Activated CD8-positive, alpha-beta memory T cell treated with anti-CD3 and anti-CD28 coated beads, Interleukin-2, amount 50 U/mL, for 48 hours (primary cell): ENCODE results near the gene AREG.

Source experiments
- DNase-seq: peaks from one replicate; pipeline ENCODE4 v3.0.0-alpha.2; 2020

AREG gene

DNA sequence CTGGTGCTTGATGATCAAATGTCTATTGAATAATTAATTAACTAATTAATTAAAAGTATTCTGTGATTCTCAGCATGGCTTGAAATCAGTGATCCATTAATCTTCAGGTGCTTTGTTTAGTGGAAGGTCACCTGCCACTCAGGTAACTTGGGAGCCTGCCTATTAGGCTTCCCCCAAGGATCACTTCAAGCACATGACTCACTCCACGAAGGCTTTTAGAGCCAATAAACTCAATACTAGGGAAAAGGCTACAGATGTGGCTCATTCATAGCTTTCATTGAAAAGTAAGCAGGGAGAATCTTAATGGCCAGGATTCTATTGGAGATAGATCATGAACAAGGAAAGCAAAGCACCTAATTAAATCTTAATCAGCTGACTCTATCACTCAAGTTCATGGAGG is 21.3 kb downstream of the AREG start:
- no peak for DNase-seq

DNA sequence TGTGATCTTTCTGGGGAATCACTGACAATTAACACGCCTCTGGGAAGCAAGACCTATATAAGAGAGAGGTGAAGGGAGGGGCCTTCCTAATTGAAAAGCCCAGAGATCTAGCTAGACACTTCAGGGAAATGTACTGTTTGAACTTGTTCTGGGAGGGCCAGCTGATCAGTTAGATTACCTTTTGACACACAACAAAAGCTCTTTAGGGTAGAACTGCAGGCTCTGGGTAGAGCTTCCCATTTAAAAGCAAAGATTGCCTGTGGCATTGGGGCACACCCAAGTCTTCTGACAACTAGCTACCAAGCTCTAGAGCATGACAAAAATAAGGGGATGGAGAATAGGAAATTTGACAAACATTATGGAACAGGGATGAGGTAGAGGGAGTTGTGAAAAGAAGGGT is 26.3 kb downstream of the AREG start:
- no peak for DNase-seq

DNA sequence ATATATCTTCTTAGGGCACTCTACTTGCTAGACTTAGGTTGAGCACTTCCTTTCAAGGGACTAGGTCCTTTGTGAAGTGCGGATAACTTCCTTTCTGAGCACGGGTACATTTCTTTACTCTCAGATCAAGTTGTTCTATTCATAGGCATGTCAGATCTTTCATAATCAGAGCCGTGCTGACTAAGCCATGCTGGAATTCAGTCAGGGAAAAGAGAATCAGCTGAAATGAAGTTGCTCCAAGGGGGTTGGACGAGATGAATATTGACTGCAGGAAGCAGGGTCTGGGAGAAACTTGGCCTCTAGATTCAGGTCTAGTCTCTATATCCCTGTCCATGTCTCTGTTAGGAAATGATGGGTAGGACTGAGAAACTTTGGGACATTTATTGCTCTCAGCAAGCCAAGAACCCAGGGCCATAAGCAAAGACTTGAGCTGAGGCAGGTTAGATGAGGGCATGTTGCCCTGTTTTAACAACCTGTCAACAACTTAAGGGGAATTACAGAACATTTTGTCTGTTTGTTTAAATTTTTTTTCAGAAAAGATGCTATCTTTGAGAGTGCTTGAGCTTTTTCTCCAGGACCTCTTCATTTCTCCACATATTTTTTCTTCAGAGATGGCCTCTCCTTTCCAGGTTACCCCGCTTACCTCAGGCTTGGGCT is 28.3 kb downstream of the AREG start:
- no peak for DNase-seq

DNA sequence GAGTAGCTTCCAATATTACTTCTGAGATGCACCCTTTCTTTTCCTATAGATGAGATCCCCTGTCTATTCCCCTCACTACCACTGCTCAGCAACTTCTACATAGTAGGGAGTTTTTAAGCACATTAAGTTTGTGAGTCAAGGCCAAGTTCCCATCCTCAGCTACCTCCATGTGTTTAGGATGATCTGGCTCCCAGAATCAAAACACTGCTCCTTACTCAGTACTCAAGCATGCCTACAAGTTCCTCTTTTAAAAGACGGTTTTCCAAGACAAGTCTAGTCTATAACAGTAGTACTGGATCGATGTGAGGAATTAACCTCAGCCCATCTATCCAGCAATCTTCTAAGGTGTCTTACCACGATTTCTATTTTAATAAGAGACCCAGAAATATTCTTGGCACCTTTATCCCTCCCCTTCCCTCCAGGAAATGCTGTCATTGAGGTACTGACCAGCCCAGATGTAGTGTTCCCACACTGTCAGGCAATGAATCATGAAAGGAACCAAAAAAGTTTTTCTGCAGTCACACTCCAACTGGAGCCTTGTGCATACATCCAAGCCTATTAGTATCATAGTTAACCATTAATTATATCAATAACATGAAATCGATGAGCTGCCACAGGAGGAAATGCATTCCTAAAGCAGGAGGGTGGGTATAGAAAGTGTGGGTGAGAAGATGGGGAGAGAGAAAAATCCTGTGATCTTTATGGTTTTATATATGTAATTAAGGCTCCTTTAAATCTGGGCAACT is 29.6 kb downstream of the AREG start:
- DNase-seq, result no peak

DNA sequence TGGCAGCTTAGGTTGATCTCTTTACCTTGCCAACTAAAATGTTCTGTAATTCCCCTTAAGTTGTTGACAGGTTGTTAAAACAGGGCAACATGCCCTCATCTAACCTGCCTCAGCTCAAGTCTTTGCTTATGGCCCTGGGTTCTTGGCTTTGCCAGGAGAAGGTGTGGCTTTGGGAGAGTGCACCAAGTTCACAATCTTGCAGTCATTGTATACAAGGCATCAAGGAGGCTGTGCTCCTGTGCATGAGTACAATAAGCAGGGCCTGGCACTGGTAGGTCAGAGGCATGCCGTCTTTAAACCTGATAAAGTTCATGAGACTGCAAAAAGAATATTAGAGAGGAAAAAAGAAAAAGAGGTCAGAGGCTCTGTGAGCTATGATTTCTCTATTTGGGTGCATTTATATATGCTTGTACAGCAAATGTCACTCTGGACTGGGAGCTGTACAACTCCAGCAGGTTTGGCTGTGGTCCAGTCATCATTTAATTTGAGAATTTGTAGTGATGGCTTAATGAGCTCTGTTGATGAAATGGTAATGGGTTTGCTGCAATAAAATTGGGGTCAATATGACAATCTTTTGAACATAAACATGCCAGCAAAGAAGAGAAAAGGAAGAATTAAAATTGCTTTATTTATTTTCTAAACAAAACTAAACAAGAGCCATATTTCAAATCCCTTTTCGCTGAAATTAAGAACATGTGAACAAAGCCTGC is 30.3 kb downstream of the AREG start:
- DNase-seq, result no peak

DNA sequence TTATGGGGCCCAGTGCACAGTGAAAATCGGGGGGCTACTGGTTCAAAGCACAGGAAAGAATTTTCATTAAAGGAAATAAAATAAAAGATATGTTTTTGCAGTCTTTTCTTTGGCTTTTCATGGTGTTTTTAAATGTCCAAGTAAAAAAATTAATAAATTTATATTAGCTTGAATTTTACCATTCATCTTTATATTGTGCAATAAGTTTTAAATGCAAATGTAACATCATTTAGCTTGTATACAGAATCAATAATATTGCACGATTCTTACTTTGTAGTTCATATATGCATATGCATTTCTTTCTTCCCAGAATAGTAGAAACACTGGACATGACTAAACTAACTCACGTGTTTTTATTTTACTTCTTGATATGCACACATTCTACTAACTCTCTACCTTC is 31.0 kb downstream of the AREG start:
- DNase-seq, result no peak

DNA sequence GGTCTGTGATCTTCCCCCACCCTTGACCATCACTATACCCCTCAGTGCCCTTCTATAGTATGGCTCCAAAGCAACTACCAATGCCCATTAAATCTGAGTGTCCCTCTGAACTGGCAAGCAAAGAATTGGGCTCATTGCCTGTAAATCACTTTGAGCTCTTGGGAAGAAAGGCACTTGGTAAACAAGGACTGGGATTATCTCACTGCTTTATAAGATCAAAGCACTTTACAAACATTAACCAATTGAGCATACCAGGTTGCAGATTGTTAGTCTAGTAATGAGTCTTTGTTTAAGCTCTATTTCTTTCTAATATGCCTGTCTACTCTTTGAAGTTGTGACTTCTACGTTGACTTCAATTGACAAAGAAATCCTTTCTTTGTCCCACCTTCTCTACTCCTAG is 34.1 kb downstream of the AREG start:
- no peak for DNase-seq

DNA sequence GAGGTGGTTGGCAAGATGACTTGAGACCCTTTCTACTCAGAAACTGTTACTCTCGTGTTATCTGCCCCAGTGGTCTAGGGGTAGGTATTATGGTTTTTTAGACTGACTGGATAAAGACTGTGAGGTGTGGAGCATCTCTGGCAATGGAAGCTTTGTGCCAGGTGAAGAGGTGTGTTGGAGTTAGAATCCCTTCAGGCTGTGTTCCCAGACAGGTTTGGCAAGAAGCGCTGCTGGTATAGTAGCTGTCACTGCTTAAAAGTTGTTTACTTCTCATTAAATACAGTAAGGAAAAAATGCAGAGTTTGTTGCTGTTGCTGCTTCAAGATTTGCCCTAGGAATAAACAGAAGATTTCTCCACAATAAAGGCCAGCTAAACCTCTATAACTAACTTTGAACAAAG is 35.3 kb downstream of the AREG start:
- no peak for DNase-seq

DNA sequence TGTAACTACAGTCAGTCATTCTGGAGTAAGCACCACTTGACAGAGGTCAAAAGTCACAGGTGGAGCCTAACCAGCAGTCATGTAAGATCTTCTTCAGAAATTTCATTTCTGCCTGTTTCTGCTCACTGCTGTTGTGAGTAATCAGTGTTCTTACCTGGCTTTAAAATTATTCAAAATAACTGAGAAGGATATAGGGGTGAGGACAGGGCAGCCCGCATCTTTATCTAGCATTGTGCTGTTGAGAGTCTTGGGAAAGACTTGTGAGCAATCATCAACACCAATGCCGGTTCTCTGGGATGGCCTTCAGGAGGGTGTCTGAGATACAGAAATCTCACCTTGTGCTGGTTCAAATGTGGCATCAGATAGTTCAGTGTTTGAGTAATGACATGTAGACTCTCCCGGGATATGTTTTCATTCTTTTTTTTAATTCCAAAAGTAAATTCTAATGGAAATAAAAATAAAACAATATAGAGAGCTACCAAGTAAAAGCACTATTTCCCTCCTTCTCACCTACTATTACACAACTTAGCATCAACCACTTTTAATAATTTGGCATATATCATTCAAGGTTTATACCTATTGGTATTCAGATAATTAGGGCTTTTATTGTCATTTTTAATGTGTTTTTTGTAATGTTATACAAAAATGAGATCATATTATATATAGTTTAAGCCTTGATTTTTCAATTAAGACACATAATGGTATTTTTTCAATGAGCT is 37.1 kb downstream of the AREG start:
- DNase-seq, result no peak

DNA sequence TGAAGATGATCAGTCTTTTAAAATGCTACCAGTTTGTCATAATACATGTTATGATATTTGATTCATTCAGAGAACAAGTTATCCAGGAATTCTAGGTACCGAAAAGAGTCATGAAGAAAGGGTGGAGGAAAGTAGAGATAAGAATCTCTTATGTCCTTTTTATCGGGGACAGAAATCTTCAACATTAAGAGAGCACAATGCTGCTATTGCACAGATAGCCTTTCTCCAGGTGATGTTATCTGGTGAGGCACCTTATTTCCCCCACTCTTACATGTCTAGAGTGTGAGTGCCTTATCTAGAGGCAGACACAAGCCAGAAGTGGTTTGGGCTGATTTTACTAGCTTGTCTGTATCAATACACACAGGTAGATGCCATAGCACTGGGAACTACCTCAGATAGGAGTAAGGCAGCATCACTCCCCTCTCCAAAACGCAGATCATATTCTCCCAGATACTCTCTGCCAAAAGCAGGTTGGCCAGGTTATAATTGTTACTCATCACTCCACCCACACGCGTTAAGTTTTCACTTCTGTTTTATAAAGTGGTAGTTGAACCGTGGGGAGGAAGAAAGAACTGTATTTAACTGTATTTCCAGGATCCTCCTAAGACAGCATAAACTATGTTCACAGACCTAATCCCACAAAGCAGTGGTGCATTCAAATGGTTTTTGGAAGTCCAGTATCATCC is 38.4 kb downstream of the AREG start:
- DNase-seq, result no peak

DNA sequence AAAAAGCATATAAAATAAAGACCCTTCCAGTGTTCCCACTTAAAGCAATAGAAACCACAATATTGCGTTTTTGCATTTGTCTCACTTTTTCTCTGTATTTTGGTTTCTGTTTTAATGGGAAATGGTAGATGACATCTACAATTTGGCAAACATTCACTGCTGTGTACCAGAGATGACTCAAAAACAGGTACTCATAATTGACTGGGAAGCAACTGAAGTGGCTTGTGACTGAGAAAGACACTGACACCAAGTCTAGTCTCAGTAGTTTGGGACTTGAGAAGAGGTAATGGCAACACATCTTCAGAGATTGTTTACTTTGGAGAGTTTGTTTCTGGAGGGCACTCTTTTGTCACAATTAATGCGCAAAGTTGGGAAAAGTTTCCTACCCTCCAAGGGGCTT is 42.0 kb downstream of the AREG start:
- no peak for DNase-seq

DNA sequence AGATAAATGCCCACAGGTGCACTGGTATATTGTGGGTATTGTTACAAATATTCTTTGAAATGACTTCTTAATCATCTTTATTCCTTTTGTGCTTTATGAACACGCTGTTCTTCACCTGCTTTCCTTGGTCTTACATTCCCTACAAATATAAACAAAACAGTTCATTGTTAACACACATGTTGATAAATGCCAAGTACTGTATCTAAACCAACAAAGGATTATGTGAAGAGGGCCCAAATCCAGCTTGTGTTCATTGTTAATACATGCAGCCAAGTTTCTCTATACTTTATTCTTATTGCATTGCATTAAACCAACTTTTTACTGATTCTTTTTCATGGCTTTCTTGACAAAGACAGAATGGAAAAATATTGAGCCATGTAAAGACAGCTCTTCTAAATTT is 42.8 kb downstream of the AREG start:
- no peak for DNase-seq

DNA sequence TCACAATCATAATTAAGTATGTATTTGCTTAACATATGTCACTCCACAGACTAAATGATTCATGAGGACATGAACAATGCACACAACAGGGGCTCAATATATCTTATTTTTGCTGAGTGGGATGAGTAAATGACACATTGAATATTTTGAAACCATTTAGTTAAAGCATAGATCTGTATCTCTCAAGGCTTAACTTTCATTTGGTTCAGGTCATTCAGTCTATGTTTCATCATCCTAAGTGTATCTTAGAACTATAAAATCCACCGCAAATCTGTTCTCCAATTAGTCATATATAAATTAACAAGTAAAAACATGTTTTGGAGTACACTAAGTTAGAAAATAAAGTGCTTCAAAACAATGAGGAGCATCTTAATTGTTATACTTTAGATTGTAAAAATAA is 45.8 kb downstream of the AREG start:
- no peak for DNase-seq

DNA sequence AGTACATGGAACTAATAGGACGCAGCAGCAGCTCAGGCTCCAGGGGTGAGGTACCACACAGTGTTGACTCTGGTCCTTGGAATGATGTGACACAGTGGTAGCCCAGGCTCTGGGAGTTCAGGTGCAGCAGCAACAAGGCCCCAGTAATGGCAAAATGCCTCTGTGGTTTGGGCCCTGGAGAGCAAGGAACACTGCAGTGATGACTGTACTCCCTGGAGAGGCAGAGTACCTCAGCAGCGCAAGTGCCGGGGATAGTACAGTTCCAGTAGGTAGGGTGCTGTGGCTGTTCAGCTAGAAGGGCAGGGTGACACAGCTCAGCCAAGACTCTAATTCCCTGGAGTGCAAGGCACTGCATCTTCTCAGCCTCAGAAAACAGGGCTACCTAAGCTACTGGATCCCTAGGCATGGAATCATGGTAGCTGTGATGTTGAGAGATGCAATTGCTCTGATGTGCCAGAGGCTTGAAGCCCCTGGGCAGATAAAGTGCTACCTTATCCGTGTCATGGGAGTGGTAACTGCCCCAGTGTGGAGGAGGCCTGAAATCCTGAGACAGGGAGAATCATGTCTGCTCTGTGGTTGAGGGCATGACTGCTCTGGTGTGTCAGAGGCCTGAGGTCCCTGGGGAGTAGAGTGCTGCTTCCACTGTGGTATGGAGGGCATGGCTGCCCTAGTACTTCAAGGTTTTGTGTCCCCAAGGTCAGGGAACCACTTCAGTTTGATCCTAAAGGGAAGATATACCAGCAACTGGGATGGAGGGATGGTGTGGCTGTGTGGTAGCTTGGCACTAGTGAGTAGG is 55.2 kb downstream of the AREG start:
- no peak for DNase-seq

DNA sequence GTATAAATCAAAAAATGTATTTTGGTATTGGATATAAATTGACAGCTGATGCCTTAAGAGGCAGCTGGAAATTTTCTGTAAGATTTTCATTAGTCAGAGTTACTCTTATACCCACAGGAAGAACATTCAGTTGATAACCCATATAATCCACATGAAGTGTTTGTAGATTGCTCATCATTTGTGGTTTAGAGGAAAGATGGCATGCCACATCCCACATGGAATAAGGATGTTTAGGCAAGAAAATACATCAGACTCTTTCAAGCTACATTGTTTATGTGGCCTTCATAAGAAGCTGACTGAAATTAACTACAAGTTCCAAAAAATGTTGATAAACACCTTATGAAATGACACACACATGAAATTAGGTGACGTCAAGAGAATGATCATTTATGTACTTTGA is 56.6 kb downstream of the AREG start:
- no peak for DNase-seq

DNA sequence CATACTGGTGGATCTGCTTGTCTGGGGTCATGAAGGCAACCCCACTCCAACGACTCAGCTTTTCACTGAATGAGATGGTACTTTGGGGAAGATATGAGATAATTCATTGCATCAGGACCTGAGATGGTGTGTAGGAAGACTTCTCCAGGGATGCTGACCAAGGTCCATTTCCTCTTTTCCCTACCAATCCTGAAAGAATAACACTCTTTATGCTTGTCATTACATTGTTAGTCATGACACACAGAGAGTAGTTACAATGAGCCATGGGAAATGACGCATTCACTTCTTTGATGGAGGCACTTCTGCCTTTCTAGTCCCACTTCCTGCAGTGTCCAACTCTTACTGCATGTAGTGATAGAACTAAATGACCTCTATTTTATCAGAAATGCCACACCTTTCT is 58.6 kb downstream of the AREG start:
- no peak for DNase-seq

DNA sequence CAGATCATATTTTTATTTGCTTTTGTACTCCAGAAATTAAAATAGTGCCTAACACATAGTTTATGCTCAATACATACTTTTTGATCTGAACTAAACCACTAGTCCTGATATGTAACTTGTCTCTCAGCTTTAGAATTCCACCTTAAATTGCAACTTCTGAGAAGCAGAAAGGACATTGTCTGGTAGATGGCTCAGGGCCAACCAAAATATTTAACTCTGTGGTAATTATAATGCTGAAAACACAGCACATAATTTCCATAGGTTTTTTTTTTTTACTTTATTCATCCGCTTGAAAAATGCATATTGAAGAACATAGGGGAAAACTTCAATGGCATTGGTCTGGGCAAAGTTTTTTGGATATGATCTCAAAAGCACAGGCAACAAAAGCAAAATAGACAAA is 59.3 kb downstream of the AREG start:
- no peak for DNase-seq
